Astrocyte (in vitro differentiated cells and primary cell): ENCODE results near the gene IFT80. TPM values are rescaled to one million over a fixed set of nuclear protein-coding genes. Genes with fewer than 3 reads are reported as not detected.
A peak's percentile ranks its signal among the peaks of the same experiment; 100 is the strongest.
"Not testable (repeated sequence)": the region's sequence is repeated elsewhere in the genome, so short reads cannot be mapped to it uniquely, and the experiment has no call there.

Experiments
- DNase-seq: peaks from one replicate; pipeline ENCODE4 v3.0.0-alpha.2; 2010; ENCODE audit warnings: low read depth
- FAIRE-seq: peaks from 2 replicates; lab custom pipeline; 2011; peaks lifted over from hg19 to GRCh38; lab: Jason Lieb, UNC
- H2AFZ ChIP-seq: 2 replicates; pipeline ENCODE4 v1.6.0; 2012; ENCODE audit warnings: low read depth, low read length, inconsistent platforms
- H3K27ac ChIP-seq: 2 replicates; pipeline ENCODE4 v1.5.1; 2011; ENCODE audit warnings: low read depth, low read length, inconsistent platforms
- H3K27me3 ChIP-seq: 2 replicates; pipeline ENCODE4 v1.6.0; 2011; ENCODE audit warnings: low read length, inconsistent platforms; ENCODE audit not compliant: insufficient read depth
- H3K36me3 ChIP-seq: 2 replicates; pipeline ENCODE4 v1.5.1; 2011; ENCODE audit warnings: low read length, inconsistent platforms; ENCODE audit not compliant: insufficient read depth
- H3K4me1 ChIP-seq: 2 replicates; pipeline ENCODE4 v1.5.1; 2011; ENCODE audit warnings: low read length, inconsistent platforms; ENCODE audit not compliant: insufficient read depth
- H3K4me2 ChIP-seq: 2 replicates; pipeline ENCODE4 v1.6.0; 2012; ENCODE audit warnings: low read length, inconsistent platforms
- H3K4me3 ChIP-seq: 2 replicates; pipeline ENCODE4 v1.5.1; 2011; ENCODE audit warnings: low read depth, mild to moderate bottlenecking, low read length, inconsistent platforms; ENCODE audit not compliant: insufficient read depth
- H3K79me2 ChIP-seq: 2 replicates; pipeline ENCODE4 v1.6.0; 2012; ENCODE audit warnings: mild to moderate bottlenecking, low read length, inconsistent platforms; ENCODE audit not compliant: insufficient read depth
- H3K9ac ChIP-seq: 2 replicates; pipeline ENCODE4 v1.6.0; 2012; ENCODE audit warnings: mild to moderate bottlenecking, low read length, inconsistent platforms
- H3K9me3 ChIP-seq: 2 replicates; pipeline ENCODE4 v1.5.1; 2012; ENCODE audit warnings: low read depth, mild to moderate bottlenecking, low read length, inconsistent platforms; ENCODE audit not compliant: insufficient read depth
- H4K20me1 ChIP-seq: 2 replicates; pipeline ENCODE4 v1.6.0; 2012; ENCODE audit warnings: low read length, inconsistent platforms; ENCODE audit not compliant: insufficient read depth
- H3K27ac Mint-ChIP-seq: one replicate; pipeline ENCODE4 v1.8.0; 2021; ENCODE audit warnings: mild to moderate bottlenecking, mixed read lengths; ENCODE audit not compliant: unreplicated experiment
- H3K27me3 Mint-ChIP-seq: one replicate; pipeline ENCODE4 v1.8.0; 2021; ENCODE audit warnings: low read depth, mixed read lengths; ENCODE audit not compliant: unreplicated experiment
- H3K36me3 Mint-ChIP-seq: one replicate; pipeline ENCODE4 v1.8.0; 2021; ENCODE audit warnings: low read depth, mixed read lengths; ENCODE audit not compliant: unreplicated experiment
- H3K4me1 Mint-ChIP-seq: one replicate; pipeline ENCODE4 v1.8.0; 2021; ENCODE audit warnings: low read depth, mixed read lengths; ENCODE audit not compliant: unreplicated experiment
- H3K4me3 Mint-ChIP-seq: one replicate; pipeline ENCODE4 v1.8.0; 2021; ENCODE audit warnings: mild to moderate bottlenecking, moderate library complexity, mixed read lengths; ENCODE audit not compliant: unreplicated experiment
- H3K9me3 Mint-ChIP-seq: one replicate; pipeline ENCODE4 v1.8.0; 2021; ENCODE audit warnings: mild to moderate bottlenecking, mixed read lengths; ENCODE audit not compliant: unreplicated experiment
- CTCF ChIP-seq: IDR thresholded peaks from 2 replicates; pipeline ENCODE4 v1.5.1; 2011; ENCODE audit warnings: low read depth, mild to moderate bottlenecking, inconsistent platforms, low read length, moderate library complexity; ENCODE audit not compliant: insufficient read depth
- EZH2 ChIP-seq: IDR thresholded peaks from 2 replicates; pipeline ENCODE4 v1.6.1; 2012; ENCODE audit warnings: mild to moderate bottlenecking, low read length, inconsistent platforms; ENCODE audit not compliant: insufficient read depth
- total RNA-seq: library from RNA; stranded (reverse); gene quantifications from 2 replicates; pipeline ENCODE4 v1.2.1, GENCODE V29; 2021

The IFT80 gene
- total RNA-seq, 1 donor from 2014 or later, result 27.3 TPM

- no peaks in the 10 kb centered on the region for H3K27me3 ChIP-seq
- no peaks in the 10 kb centered on the region for H3K79me2 ChIP-seq
- peak overlapping the region; percentile 97 for H3K27ac Mint-ChIP-seq
- H3K36me3 ChIP-seq, result no peaks in the 10 kb centered on the region
- no peak overlapping the region for H3K9ac ChIP-seq
- peaks cover 6% of the 10 kb centered on the region for H3K9me3 Mint-ChIP-seq
- no peak overlapping the region for H2AFZ ChIP-seq
- H4K20me1 ChIP-seq, result no peaks in the 10 kb centered on the region
- no peak overlapping the region for H3K4me2 ChIP-seq
- FAIRE-seq (no peak), DNase-seq (peak; percentile 79)
- H3K9me3 ChIP-seq, result no peaks in the 10 kb centered on the region
- no peaks in the 10 kb centered on the region for H3K27me3 Mint-ChIP-seq
- peaks cover 1% of the 10 kb centered on the region for H3K36me3 Mint-ChIP-seq
- H3K4me1 ChIP-seq, result no peaks in the 10 kb centered on the region
- peaks cover 23% of the 10 kb centered on the region for H3K4me1 Mint-ChIP-seq
- peak overlapping the region; percentile 36 for H3K4me3 Mint-ChIP-seq
- no peak overlapping the region for H3K4me3 ChIP-seq
- TF ChIP-seq EZH2 (no peak), CTCF (no peak)
- H3K27ac ChIP-seq, result no peak overlapping the region
These were observed 153.7 kb downstream of the IFT80 start for GRCh38 chr3:160245261-160245800.

- H2AFZ ChIP-seq, H3K9me3 ChIP-seq, DNase-seq, H3K36me3 ChIP-seq, H3K4me3 ChIP-seq, H3K27ac ChIP-seq, H3K79me2 ChIP-seq, H3K4me1 ChIP-seq, H3K36me3 Mint-ChIP-seq, H3K9ac ChIP-seq, H3K27me3 Mint-ChIP-seq, FAIRE-seq, H3K27me3 ChIP-seq, H3K27ac Mint-ChIP-seq, H4K20me1 ChIP-seq, H3K4me2 ChIP-seq, H3K4me3 Mint-ChIP-seq: not testable (repeated sequence)
- H3K4me1 Mint-ChIP-seq, result peaks cover 16% of the 10 kb centered on the region
- peaks cover 10% of the 10 kb centered on the region for H3K9me3 Mint-ChIP-seq
These were observed 158.3 kb downstream of the IFT80 start for GRCh38 chr3:160240719-160241118.

- Mint-ChIP-seq H3K4me1 (peaks cover 5% of the 10 kb centered on the region), H3K27me3 (no peaks in the 10 kb centered on the region), H3K36me3 (no peaks in the 10 kb centered on the region), H3K9me3 (no peaks in the 10 kb centered on the region), H3K27ac (no peak overlapping the region), H3K4me3 (no peak overlapping the region)
- no peak overlapping the region for H3K27ac ChIP-seq
- no peak overlapping the region for H2AFZ ChIP-seq
- no peaks in the 10 kb centered on the region for H3K9me3 ChIP-seq
- no peaks in the 10 kb centered on the region for H4K20me1 ChIP-seq
- H3K4me2 ChIP-seq, result no peak overlapping the region
- FAIRE-seq (no peak), DNase-seq (no peak)
- no peaks in the 10 kb centered on the region for H3K4me1 ChIP-seq
- H3K27me3 ChIP-seq, result peaks cover 9% of the 10 kb centered on the region
- H3K79me2 ChIP-seq, result no peaks in the 10 kb centered on the region
- no peaks in the 10 kb centered on the region for H3K36me3 ChIP-seq
- H3K4me3 ChIP-seq, result no peak overlapping the region
- TF ChIP-seq CTCF (no peak), EZH2 (no peak)
- no peak overlapping the region for H3K9ac ChIP-seq
These were observed 167.0 kb downstream of the IFT80 start for GRCh38 chr3:160232014-160232413.
